Germinal center (tissue), 1 donor: ENCODE results near the gene KIR2DL1.
"Not testable (repeated sequence)": the region's sequence is repeated elsewhere in the genome, so short reads cannot be mapped to it uniquely, and the experiment has no call there.

Source experiments
- DNase-seq: peaks from one replicate; pipeline ENCODE4 v3.0.0; 2012; ENCODE audit warnings: mixed read lengths, low spot score

Gene KIR2DL1

GRCh38 chr19:54771018-54771960 lies 1.7 kb downstream of the KIR2DL1 start:
- not testable (repeated sequence) for DNase-seq

DNA sequence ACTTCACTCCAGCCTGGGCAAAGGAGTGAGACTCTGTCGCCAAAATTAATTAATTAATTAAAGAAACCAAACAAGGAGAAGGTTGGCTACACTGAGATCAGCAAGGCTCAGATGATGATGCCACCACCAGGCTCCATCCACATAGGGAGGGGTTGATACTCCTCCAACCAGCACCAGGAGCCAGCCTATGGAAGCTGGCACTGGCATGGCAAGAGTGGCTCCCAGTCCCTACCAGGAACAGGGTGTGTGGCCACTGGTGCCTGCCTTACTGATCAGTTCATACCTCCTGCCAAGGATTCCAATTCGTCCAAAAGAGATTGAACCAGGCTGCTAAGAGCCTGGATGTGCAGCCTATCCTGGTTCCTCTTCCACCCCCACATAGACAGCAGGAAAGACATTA lies 3.1 kb downstream of the KIR2DL1 start:
- not testable (repeated sequence) for DNase-seq

- DNase-seq = not testable (repeated sequence)
Measured at GRCh38 chr19:54775095-54775815, 5.7 kb downstream of the KIR2DL1 start.

GRCh38 chr19:54775830-54776229 lies 6.2 kb downstream of the KIR2DL1 start:
- not testable (repeated sequence) for DNase-seq

DNA sequence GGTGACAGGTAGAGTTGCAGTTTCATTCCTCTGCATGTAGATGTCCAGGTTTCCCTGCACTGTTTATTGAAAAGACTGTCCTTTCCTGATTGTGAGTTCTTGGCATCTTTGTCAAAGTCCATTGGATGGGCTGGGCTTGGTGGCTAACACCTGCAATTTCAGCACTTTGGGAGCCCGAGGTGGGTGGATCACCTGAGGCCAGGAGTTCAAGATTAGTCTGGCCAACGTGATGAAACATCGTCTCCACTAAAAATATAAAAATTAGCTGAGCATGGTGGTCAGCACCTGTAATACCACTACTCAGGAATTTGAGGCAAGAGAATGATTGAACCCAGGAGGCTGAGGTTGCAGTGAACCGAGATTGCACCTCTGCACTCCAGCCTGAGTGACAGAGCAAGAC lies 8.3 kb downstream of the KIR2DL1 start:
- DNase-seq = not testable (repeated sequence)

- DNase-seq = not testable (repeated sequence)
Measured at GRCh38 chr19:54778896-54779295, 9.3 kb downstream of the KIR2DL1 start.

GRCh38 chr19:54782916-54783315 lies 13.3 kb downstream of the KIR2DL1 start:
- not testable (repeated sequence) for DNase-seq

GRCh38 chr19:54786091-54786723 lies 16.6 kb downstream of the KIR2DL1 start:
- DNase-seq = not testable (repeated sequence)

GRCh38 chr19:54788154-54788553 lies 18.6 kb downstream of the KIR2DL1 start:
- not testable (repeated sequence) for DNase-seq

DNA sequence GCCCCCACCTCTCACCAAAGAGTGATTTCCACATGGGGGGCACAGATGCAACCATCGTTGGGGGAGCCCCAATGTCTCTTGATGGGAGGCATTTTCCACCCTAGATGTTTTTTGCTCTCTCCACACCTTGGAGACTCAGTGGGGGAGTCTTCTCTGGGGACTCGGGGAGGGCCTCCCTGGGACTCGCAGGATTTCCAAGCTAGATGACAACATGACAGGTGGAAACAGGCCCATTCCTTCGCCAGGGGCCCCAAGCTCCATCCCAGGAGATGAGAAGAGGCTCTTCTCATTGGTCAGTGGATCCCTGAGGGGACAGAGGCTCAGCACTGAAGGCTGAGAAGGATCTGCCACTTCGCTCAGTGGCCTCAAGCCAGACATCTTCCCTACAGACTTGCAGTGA lies 21.1 kb downstream of the KIR2DL1 start:
- no peak for DNase-seq

GRCh38 chr19:54791476-54791875 lies 21.9 kb downstream of the KIR2DL1 start:
- no peak for DNase-seq

DNA sequence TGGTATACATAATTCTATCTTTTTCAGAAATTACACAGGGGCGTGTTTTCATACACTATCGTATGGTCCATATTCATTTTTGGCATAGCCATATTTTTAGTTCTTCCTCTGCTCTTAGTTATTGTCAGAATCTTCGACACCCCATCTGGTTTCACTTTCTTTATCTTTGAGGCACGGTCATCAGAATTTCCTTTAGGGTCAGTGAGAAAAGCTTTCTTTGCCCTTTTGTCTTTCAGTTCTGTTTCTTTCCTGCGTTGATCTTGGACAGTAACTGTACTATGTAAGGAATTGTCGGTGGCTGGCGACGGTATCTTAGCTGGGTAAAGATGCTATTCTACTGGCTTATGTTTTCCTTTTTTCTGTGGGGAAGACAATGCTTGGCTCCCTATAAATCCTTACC lies 23.2 kb downstream of the KIR2DL1 start:
- no peak for DNase-seq

DNA sequence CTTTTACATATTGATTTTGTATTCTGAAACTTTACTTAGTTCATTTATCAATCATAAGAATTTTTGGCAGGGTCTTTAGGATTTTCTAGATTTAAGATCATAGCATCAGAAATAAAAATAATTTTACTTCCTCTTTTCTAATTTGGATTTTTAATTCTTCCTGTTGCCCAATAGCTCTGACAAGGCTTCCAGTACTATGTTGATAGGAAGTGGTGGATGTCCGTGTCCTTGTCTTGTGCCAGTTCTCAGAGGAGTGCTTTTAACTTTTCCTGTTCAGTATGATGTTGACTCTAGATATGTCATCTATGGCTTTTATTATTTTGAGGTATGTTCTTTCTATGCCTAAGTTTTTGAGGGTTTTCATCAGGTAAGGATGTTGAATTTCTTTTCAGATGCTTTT lies 26.2 kb downstream of the KIR2DL1 start:
- no peak for DNase-seq

DNA sequence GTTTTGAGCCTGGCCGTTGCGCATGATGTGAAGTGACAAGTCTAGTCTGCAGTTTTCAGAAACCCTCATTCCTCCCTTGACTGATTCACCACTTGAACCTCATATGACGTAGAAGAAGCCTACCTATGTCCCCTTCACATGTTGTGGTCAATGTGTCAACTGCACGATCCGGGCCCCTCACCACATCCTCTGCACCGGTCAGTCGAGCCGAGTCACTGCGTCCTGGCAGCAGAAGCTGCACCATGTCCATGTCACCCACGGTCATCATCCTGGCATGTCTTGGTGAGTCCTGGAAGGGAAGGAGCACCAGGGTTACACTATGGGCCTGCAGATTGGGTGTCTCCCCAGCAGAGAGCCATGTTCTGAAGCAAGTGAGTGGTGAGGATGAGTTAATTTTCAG lies 33.8 kb downstream of the KIR2DL1 start, which contains the start of gene KIR2DL4:
TSS of gene KIR2DL4 (plus strand) at position 201 of the 400 bp plus-strand sequence. CDS start at position 243, 42 bp downstream.
- DNase-seq = no peak

DNA sequence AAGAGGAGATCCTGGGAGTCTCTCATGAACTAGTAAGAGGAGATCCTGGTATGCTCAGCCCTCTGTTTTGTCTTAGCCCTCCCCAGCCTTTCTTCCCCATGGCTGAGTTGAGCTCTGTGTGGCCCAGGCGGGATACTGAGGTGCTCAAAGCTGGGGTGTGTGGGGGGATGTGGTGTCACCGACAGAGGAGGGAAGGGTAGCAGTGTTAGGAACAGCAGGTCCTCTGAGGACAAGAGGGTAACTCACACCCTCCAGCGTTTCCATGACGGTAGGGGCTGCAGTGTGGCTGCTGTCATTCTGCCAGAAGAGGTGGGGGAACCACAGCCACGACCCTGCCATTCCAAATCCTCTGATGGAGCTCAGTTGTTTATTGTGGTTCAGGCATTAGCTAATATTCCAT lies 34.5 kb downstream of the KIR2DL1 start:
- no peak for DNase-seq

DNA sequence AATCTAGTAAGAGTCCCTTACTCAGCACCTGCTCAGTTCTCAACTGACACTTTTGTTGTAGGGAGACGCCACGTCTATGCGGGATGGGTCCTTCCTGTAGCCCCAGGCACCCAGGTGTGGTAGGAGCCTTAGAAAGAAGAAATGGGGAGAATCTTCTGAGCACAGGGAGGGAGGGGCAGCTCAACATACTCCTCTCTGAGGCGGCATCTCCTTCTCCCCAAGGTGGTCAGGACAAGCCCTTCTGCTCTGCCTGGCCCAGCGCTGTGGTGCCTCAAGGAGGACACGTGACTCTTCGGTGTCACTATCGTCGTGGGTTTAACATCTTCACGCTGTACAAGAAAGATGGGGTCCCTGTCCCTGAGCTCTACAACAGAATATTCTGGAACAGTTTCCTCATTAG lies 35.0 kb downstream of the KIR2DL1 start:
- DNase-seq = no peak

GRCh38 chr19:54805665-54806515 lies 36.3 kb downstream of the KIR2DL1 start:
- no peak for DNase-seq

DNA sequence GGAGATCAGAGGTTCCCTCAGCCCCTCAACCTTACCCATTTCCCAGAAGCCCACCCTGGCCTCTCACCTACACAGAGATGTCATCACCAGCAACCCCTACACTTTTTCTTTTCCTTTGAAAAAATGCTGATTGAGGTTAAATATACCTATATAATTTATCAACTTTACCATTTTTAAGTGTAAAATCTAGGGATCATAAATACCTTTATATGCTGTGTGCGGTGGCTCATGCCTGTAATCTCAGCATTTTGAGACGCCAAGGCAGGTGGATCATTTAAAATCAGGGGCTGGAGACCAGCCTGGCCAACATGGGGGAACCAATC lies 36.9 kb downstream of the KIR2DL1 start:
- DNase-seq = no peak

DNA sequence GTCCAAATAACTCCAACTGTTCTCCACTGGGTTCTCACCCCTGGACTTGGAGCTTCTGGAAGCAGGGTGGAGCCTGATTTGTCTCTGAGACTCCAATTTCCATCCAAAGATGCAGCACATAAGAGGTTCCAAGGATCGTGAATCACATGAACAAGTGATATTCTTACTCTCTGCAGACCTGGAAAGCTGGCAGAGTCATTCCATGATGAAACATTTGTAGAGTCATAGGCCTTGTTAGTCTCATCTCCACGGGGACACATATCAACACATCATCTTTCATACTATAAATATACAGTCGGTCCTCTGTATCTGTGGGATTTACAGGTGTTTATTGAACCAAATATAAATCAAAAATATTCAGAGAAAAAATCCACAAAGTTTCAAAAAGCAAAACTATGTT lies 45.0 kb downstream of the KIR2DL1 start:
- DNase-seq = not testable (repeated sequence)

DNA sequence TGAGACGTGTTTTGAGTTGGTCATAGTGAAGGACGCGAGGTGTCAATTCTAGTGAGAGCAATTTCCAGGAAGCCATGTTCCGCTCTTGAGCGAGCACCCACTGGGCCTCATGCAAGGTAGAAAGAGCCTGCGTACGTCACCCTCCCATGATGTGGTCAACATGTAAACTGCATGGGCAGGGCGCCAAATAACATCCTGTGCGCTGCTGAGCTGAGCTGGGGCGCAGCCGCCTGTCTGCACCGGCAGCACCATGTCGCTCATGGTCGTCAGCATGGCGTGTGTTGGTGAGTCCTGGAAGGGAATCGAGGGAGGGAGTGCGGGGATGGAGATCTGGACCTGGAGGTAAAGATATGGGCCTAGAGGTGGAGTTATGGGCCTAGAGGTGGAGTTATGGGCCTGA lies 46.7 kb downstream of the KIR2DL1 start, which contains the start of gene KIR3DL1:
TSS of gene KIR3DL1 (plus strand) at position 218 of the 400 bp plus-strand sequence.
- DNase-seq = not testable (repeated sequence)
